A549 (cell line): ENCODE data around the gene SLC2A13. TPM values are rescaled to one million over a fixed set of nuclear protein-coding genes. Genes with fewer than 3 reads are reported as not detected.

Experiments used
- ATAC-seq, 2 experiments: fragments of 200-7000 bp in 1 of 2; fragments of >200 bp in 1 of 2; cut with Nextera tagmentation in 1 of 2; cut with Tn5 transposase in 1 of 2; 3 replicates each; pipeline versions ENCODE4 v1.8.0 to v1.9.1; 2018 to 2020; ENCODE audit warnings: mild to moderate bottlenecking in 1 of 2, moderate library complexity in 1 of 2
- CTCF ChIA-PET: fragments of 300-600 bp; sonication (Branson Sonifier 250); formaldehyde crosslinking; extraction: SDS; loops from one replicate; lab custom pipeline; 2021; ENCODE audit warnings: antibody characterized with exemption, inconsistent platforms; lab: Yijun Ruan, JAX
- POLR2A ChIA-PET: fragments of 350-600 bp; formaldehyde crosslinking; extraction: SDS; loops from one replicate; lab custom pipeline; 2021; ENCODE audit warnings: antibody characterized with exemption, inconsistent platforms; lab: Yijun Ruan, JAX
- DNase-seq, 2 experiments: peaks; one replicate each; pipeline versions ENCODE4 v3.0.0 to v3.0.0-alpha.2; 2011 to 2016; ENCODE audit warnings: low read depth in 1 of 2, low spot score in 1 of 2
- FAIRE-seq: peaks from 2 replicates; lab custom pipeline; 2011; peaks lifted over from hg19 to GRCh38; lab: Jason Lieb, UNC
- H3K27ac ChIP-seq, 2 experiments: fragments of >200 bp; sonication (Bioruptor Twin); formaldehyde crosslinking; 3 replicates each; pipeline ENCODE4 v1.5.1; 2016 to 2017
- H3K4me1 ChIP-seq: fragments of >200 bp; sonication (Bioruptor Twin); formaldehyde crosslinking; 3 replicates; pipeline ENCODE4 v1.6.1; 2016
- H3K4me2 ChIP-seq: fragments of >200 bp; sonication (Bioruptor Twin); formaldehyde crosslinking; 3 replicates; pipeline ENCODE4 v1.6.1; 2016
- H3K4me3 ChIP-seq: fragments of >200 bp; sonication (Bioruptor Twin); formaldehyde crosslinking; 3 replicates; pipeline ENCODE4 v1.5.1; 2016
- H3K9me3 ChIP-seq: fragments of >200 bp; sonication (Bioruptor Twin); formaldehyde crosslinking; 3 replicates; pipeline ENCODE4 v1.6.1; 2016
- BHLHE40 ChIP-seq: IDR thresholded peaks from 2 replicates; pipeline ENCODE4 v1.6.1; 2012; ENCODE audit warnings: low read depth, low read length, inconsistent platforms
- CBX2 ChIP-seq: fragments of 200-600 bp; sonication (generic); IDR thresholded peaks from 2 replicates; pipeline ENCODE4 v1.6.1; 2016; ENCODE audit warnings: low read depth, mild to moderate bottlenecking, borderline replicate concordance
- CBX8 ChIP-seq: fragments of 200-600 bp; sonication (generic); IDR thresholded peaks from 2 replicates; pipeline ENCODE4 v1.6.1; 2016
- CHD2 ChIP-seq: fragments of 150-350 bp; IDR thresholded peaks from 2 replicates; pipeline ENCODE4 v1.6.1; 2014; ENCODE audit warnings: low read length; ENCODE audit not compliant: partially characterized antibody
- ELK1 ChIP-seq: fragments of 150-350 bp; IDR thresholded peaks from 2 replicates; pipeline ENCODE4 v1.6.1; 2014; ENCODE audit warnings: low read depth, mild to moderate bottlenecking, low read length
- EP300 ChIP-seq, 2 experiments: fragments of >200 bp; sonication (Bioruptor Twin); formaldehyde crosslinking; IDR thresholded peaks; 2 replicates in 1 of 2; 3 replicates in 1 of 2; pipeline ENCODE4 v1.6.1; 2016 to 2017
- ESRRA ChIP-seq: fragments of 150-350 bp; IDR thresholded peaks from 2 replicates; pipeline ENCODE4 v1.6.1; 2014; ENCODE audit warnings: mild to moderate bottlenecking, low read length, borderline replicate concordance
- FOSL2 ChIP-seq, 2 experiments: fragments of 450-650 bp in 1 of 2; fragments of >200 bp in 1 of 2; sonication (Bioruptor Twin) in 1 of 2; formaldehyde crosslinking; IDR thresholded peaks; 2 replicates each; pipeline versions ENCODE4 v1.5.0 to v1.6.1; 2016 to 2020; ENCODE audit warnings: mild to moderate bottlenecking in 1 of 2, moderate library complexity in 1 of 2
- HDAC2 ChIP-seq: fragments of 200-600 bp; sonication (generic); IDR thresholded peaks from 2 replicates; pipeline ENCODE4 v1.6.1; 2016
- HEYL ChIP-seq: fragments of 250-450 bp; sonication (Bioruptor Pico); IDR thresholded peaks from 2 replicates; pipeline ENCODE4 v1.8.0; 2021; ENCODE audit warnings: mild to moderate bottlenecking, moderate library complexity
- HMGXB4 ChIP-seq: fragments of 250-450 bp; sonication (Bioruptor Pico); IDR thresholded peaks from 2 replicates; pipeline ENCODE4 v1.5.0; 2021; ENCODE audit warnings: mild to moderate bottlenecking, moderate library complexity, borderline replicate concordance
- JUN ChIP-seq, 2 experiments: fragments of >200 bp; sonication (Bioruptor Twin); formaldehyde crosslinking; IDR thresholded peaks; 2 replicates in 1 of 2; 3 replicates in 1 of 2; pipeline ENCODE4 v1.6.1; 2016 to 2017
- JUNB ChIP-seq: fragments of >200 bp; sonication (Bioruptor Twin); formaldehyde crosslinking; IDR thresholded peaks from 2 replicates; pipeline ENCODE4 v1.6.1; 2016
- MAFK ChIP-seq: fragments of 450-650 bp; IDR thresholded peaks from 2 replicates; pipeline ENCODE4 v1.6.1; 2014; ENCODE audit not compliant: partially characterized antibody
- MAX ChIP-seq: IDR thresholded peaks from 2 replicates; pipeline ENCODE4 v1.6.1; 2012
- MAZ ChIP-seq: fragments of 150-350 bp; IDR thresholded peaks from 2 replicates; pipeline ENCODE4 v1.6.1; 2014; ENCODE audit warnings: antibody characterized with exemption, low read depth, low read length, borderline replicate concordance
- MYC ChIP-seq: IDR thresholded peaks from 2 replicates; pipeline ENCODE4 v1.6.1; 2012; ENCODE audit warnings: mild to moderate bottlenecking, inconsistent platforms, low read length, improper control_type of control experiment, borderline replicate concordance
- NFE2L2 ChIP-seq: fragments of 150-350 bp; conservative IDR thresholded peaks from 2 replicates; pipeline ENCODE4 v1.6.1; 2014; ENCODE audit warnings: low read length
- NPAS2 ChIP-seq: fragments of 250-450 bp; sonication (Bioruptor Pico); IDR thresholded peaks from 2 replicates; pipeline ENCODE4 v1.8.0; 2022; ENCODE audit warnings: mild to moderate bottlenecking, moderate library complexity, borderline replicate concordance
- NR3C1 ChIP-seq: fragments of >200 bp; sonication (Bioruptor Twin); formaldehyde crosslinking; IDR thresholded peaks from 3 replicates; pipeline ENCODE4 v1.6.1; 2017
- RARB ChIP-seq: fragments of 250-450 bp; sonication (Bioruptor Pico); IDR thresholded peaks from 2 replicates; pipeline ENCODE4 v1.8.0; 2021; ENCODE audit warnings: mild to moderate bottlenecking, moderate library complexity
- RFX5 ChIP-seq: fragments of 450-650 bp; IDR thresholded peaks from 2 replicates; pipeline ENCODE4 v1.7.1; 2014; ENCODE audit warnings: antibody characterized with exemption, mild to moderate bottlenecking, moderate library complexity
- TFCP2L1 ChIP-seq: fragments of 250-450 bp; sonication (Bioruptor Pico); IDR thresholded peaks from 2 replicates; pipeline ENCODE4 v1.5.0; 2021; ENCODE audit warnings: mild to moderate bottlenecking
- ZNF302 ChIP-seq: fragments of 250-450 bp; sonication (Bioruptor Pico); IDR thresholded peaks from 2 replicates; pipeline ENCODE4 v1.9.0; 2021; ENCODE audit warnings: inconsistent platforms, mild to moderate bottlenecking, moderate library complexity
- WGBS: methylation state at CpG from one replicate; pipeline ENCODE4 v1.1.6; 2017; ENCODE audit errors: missing lambda C conversion rate; 5-methylcytosine and 5-hydroxymethylcytosine counted together
- polyA plus RNA-seq, 4 experiments: library from polyadenylated mRNA; depleted of rRNA in 3 of 4; stranded (reverse); fragments of >200 nt; fragmentation: RNase III in 1 of 4; extraction: RNeasy Plus Mini Kit Qiagen cat#74134 plus additional on column Dnase treatment in 1 of 4; gene quantifications; 2 replicates in 3 of 4; 3 replicates in 1 of 4; pipeline ENCODE4 v1.2.3, GENCODE V29; 2011 to 2017

The SLC2A13 gene
- polyA plus RNA-seq, 2 of the 4 experiments (the other 2 are of a cell fraction): 4.5 to 8.2 TPM

GRCh38 chr12:40110586-40110985 is 4.7 kb upstream of the SLC2A13 start:
- no peak overlapping the region for H3K27ac ChIP-seq
- no peaks in the 10 kb centered on the region for H3K9me3 ChIP-seq
- ChIA-PET POLR2A (no interaction called here), CTCF (interaction anchor here (0.7 to 1.0 kb wide), 2 partner anchors 99 to 388 kb away, joined by 3 to 6 read pairs; no protein-coding TSS in a partner anchor)
- no peak for DNase-seq
- no peak overlapping the region for H3K4me2 ChIP-seq
- H3K4me3 ChIP-seq: no peak overlapping the region
- H3K4me1 ChIP-seq: 0 out of 3 replicates have a peak, but pooled peaks cover 3% of the 10 kb centered on the region
- WGBS: 50% methylated on average over 1 of the region's 1 CpG
- FAIRE-seq: no peak
- ATAC-seq: no peak
- no peak for TF ChIP-seq MAZ
- TF ChIP-seq CHD2: no peak
- TF ChIP-seq EP300 (IDR thresholded peaks at IDR 0.05): no peak
- no peak for TF ChIP-seq JUNB
- TF ChIP-seq ELK1: no peak
- no peak for TF ChIP-seq NPAS2
- TF ChIP-seq RFX5: no peak
- TF ChIP-seq NR3C1: no peak
- TF ChIP-seq HDAC2: no peak
- TF ChIP-seq JUN (IDR thresholded peaks at IDR 0.05): no peak
- TF ChIP-seq CBX8: no peak
- TF ChIP-seq FOSL2 (IDR thresholded peaks at IDR 0.05): no peak
- TF ChIP-seq FOSL2 (CRISPR knock-in tag; IDR thresholded peaks at IDR 0.05): no peak
- TF ChIP-seq BHLHE40: no peak

GRCh38 chr12:40107803-40108620 is 2.1 kb upstream of the SLC2A13 start:
- no peak overlapping the region for H3K4me3 ChIP-seq
- FAIRE-seq: no peak

More at GRCh38 chr12:40107803-40108620, 2.1 kb upstream of the SLC2A13 start:
- Histone ChIP-seq H3K27ac (no peak overlapping the region), H3K9me3 (no peaks in the 10 kb centered on the region), H3K4me2 (peak overlapping the region; percentile 82), H3K4me1 (peaks cover 3% of the 10 kb centered on the region; the same call in 1 of the 3 replicates)
- ATAC-seq (no peak), DNase-seq (no peak)
- 65% methylated on average over 29 of the region's 29 CpGs for WGBS
- ChIA-PET POLR2A (no interaction called here), CTCF (interaction anchor here (0.6 to 6.6 kb wide), 37 partner anchors 10 to 428 kb away, joined by 3 to 66 read pairs (median 4); no protein-coding TSS in a partner anchor)
- no peak for TF ChIP-seq HMGXB4
- no peak for TF ChIP-seq RFX5
- no peak for TF ChIP-seq TFCP2L1 (CRISPR knock-in tag)
- TF ChIP-seq ZNF302 (CRISPR knock-in tag): no peak
- no peak for TF ChIP-seq HEYL (CRISPR knock-in tag)
- TF ChIP-seq RARB (CRISPR knock-in tag): no peak
- TF ChIP-seq NFE2L2: no peak
- no peak for TF ChIP-seq HDAC2
- no peak for TF ChIP-seq MAX
- TF ChIP-seq MYC: no peak
- TF ChIP-seq BHLHE40: no peak
- TF ChIP-seq NR3C1: no peak
- TF ChIP-seq CBX2: no peak
- TF ChIP-seq MAFK: no peak
- no peak for TF ChIP-seq NPAS2
- no peak for TF ChIP-seq ESRRA
